ENCODE data around the gene KIAA0930. TPM values are rescaled to one million over a fixed set of nuclear protein-coding genes. Genes with fewer than 3 reads are reported as not detected.
"Not testable (repeated sequence)": the region's sequence is repeated elsewhere in the genome, so short reads cannot be mapped to it uniquely, and the experiment has no call there.

Gene KIAA0930
- total and polyA plus RNA-seq, 2 experiments from 2014 or later: 8.6 to 50.9 TPM

DNA sequence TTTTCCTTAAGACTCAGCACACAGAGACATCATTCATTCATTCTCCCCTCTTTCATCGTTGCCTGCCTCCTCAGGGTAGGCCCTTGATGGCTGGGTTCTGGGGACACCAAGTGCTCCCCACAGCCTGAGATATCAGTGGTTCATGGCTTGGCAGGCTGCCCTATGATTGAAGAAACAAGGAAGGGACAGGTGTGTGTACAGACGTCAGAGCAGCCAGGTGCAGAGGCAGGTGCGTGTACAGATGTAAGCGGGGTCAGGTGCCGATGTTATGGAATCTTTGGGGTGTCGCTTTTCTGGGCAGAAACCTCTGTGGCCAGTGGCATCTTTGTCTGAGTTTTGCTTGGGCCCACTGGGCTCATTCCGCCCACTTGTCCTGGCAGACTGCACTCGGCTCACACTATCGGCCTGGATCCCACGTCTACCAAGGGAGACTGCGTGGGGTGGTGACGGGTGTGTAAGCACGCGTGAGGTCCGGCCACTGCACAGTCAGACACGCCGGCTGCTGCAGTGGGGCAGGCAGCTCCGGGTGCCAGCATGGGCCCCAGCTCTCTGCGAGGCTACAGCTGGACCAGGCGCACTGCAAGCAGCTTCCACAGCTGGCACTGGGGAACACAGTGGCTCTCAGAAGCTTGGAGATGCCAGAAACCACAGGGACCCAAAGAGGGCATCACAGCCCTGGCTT is 20.9 kb upstream of the KIAA0930 start:
- no peak overlapping the region for H3K27ac ChIP-seq
- no peak overlapping the region for H3K4me2 ChIP-seq (ENCODE audit: unreplicated experiment)
- no peaks in the 10 kb centered on the region for H4K20me1 ChIP-seq (ENCODE audit: insufficient read depth)
- H3K9ac ChIP-seq: no peak overlapping the region
- no peak overlapping the region for H3K4me3 ChIP-seq
- H3K9me2 ChIP-seq (ENCODE audit: insufficient read depth): no peaks in the 10 kb centered on the region
- no peaks in the 10 kb centered on the region for H3K36me3 ChIP-seq (ENCODE audit: low read depth)
- H3K79me2 ChIP-seq (ENCODE audit: insufficient read depth): no peaks in the 10 kb centered on the region
- peaks cover 9% of the 10 kb centered on the region; the same call in 1 of the 2 replicates for H3F3A ChIP-seq (ENCODE audit: insufficient read depth)
- DNase-seq: no peak
- in situ Hi-C loops (cut with MboI): no loop called here
- no peaks in the 10 kb centered on the region for H3K9me3 ChIP-seq (ENCODE audit: low read depth)
- WGBS, 2 experiments (ENCODE audit: low coverage in 1 of 2, low lambda C conversion rate in 2 of 2, missing lambda C conversion rate in 2 of 2): 92 to 94% methylated on average over 20 of the region's 20 CpGs
- TF ChIP-seq EZH2phosphoT487 (IDR thresholded peaks at IDR 0.05; ENCODE audit: insufficient read depth, low read depth) (no peak), EZH2 (IDR thresholded peaks at IDR 0.05; ENCODE audit: insufficient read depth, poor library complexity, severe bottlenecking) (no peak)
- no peaks in the 10 kb centered on the region for H3K27me3 ChIP-seq (replicated peaks; ENCODE audit: insufficient read depth)
- peaks cover 3% of the 10 kb centered on the region for H3K4me1 ChIP-seq (ENCODE audit: insufficient read depth)
- H2AFZ ChIP-seq: no peak overlapping the region

DNA sequence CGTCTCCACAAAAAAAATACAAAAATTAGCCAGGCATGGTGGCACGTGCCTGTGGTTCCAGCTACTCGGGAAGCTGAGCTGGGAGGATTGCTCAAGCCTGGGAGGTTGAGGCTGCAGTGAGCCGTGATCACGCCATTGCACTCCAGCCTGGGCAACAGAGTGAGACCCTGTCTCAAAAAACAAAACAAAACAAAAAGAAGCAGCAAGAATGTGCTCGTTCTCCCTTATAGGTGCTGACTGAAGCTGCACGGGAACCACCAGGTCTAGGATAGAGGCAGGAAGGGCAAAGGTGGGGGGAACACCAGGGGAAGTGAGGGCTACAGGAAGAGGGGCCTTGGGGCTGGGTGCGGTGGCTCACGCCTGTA is 19.7 kb upstream of the KIAA0930 start:
- H2AFZ ChIP-seq; H3K9ac ChIP-seq; in situ Hi-C loops (cut with MboI); H3K27me3 ChIP-seq (replicated peaks; ENCODE audit: insufficient read depth); H3K4me2 ChIP-seq (ENCODE audit: unreplicated experiment); H3F3A ChIP-seq (ENCODE audit: insufficient read depth); H4K20me1 ChIP-seq (ENCODE audit: insufficient read depth); H3K9me3 ChIP-seq (ENCODE audit: low read depth); H3K4me1 ChIP-seq (ENCODE audit: insufficient read depth); H3K36me3 ChIP-seq (ENCODE audit: low read depth); DNase-seq; H3K27ac ChIP-seq; H3K9me2 ChIP-seq (ENCODE audit: insufficient read depth); H3K79me2 ChIP-seq (ENCODE audit: insufficient read depth); H3K4me3 ChIP-seq: not testable (repeated sequence)
- 85 to 90% methylated on average over 9 of the region's 9 CpGs for whole genome bisulfite sequencing, 2 experiments (ENCODE audit: low coverage in 1 of 2, low lambda C conversion rate in 2 of 2, missing lambda C conversion rate in 2 of 2)

DNA sequence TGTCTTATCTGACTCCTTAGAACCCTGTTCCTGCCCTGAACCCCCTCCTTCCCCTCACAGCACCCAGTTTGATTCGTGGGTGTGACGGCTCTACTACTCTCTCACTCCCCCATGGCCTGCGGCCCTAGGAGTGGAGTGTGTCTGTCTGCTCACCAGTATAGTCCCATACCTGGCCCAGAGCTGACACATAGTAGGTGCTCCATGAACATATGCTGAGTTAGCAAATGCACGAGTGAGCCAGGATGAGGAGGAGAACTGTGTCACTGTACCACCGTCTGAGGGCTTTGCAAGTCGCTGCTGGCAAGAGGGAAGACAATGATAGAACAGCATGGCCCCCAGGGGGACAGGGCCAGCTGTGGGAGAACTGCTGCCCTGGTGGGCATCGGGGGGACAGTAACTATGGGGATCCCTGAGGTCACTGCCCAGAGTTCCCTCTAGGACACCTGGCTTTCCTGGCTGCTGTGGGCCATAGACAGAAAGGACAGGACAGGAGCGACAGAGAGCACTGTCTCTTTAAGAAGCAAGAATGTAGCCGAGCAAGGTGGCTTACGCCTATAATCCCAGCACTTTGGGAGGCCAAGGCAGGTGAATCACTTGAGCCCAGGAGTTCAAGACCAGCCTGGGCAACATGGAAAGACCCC is 19.2 kb upstream of the KIAA0930 start:
- Histone ChIP-seq H3K27me3 (replicated peaks; ENCODE audit: insufficient read depth) (no peaks in the 10 kb centered on the region), H3K9ac (no peak overlapping the region), H3K27ac (no peak overlapping the region), H3K4me3 (no peak overlapping the region), H3K9me3 (ENCODE audit: low read depth) (no peaks in the 10 kb centered on the region), H3K4me1 (ENCODE audit: insufficient read depth) (peaks cover 3% of the 10 kb centered on the region), H2AFZ (no peak overlapping the region), H3K4me2 (ENCODE audit: unreplicated experiment) (no peak overlapping the region), H3K36me3 (ENCODE audit: low read depth) (no peaks in the 10 kb centered on the region), H4K20me1 (ENCODE audit: insufficient read depth) (no peaks in the 10 kb centered on the region), H3F3A (ENCODE audit: insufficient read depth) (peaks cover 9% of the 10 kb centered on the region; the same call in 1 of the 2 replicates), H3K9me2 (ENCODE audit: insufficient read depth) (no peaks in the 10 kb centered on the region), H3K79me2 (ENCODE audit: insufficient read depth) (no peaks in the 10 kb centered on the region)
- WGBS, 2 experiments (ENCODE audit: low coverage in 1 of 2, low lambda C conversion rate in 2 of 2, missing lambda C conversion rate in 2 of 2): 61% methylated on average over 10 of the region's 10 CpGs
- DNase-seq: no peak
- in situ Hi-C loops (cut with MboI): no loop called here
- TF ChIP-seq EZH2phosphoT487 (IDR thresholded peaks at IDR 0.05; ENCODE audit: insufficient read depth, low read depth) (no peak), EZH2 (IDR thresholded peaks at IDR 0.05; ENCODE audit: insufficient read depth, poor library complexity, severe bottlenecking) (no peak)

DNA sequence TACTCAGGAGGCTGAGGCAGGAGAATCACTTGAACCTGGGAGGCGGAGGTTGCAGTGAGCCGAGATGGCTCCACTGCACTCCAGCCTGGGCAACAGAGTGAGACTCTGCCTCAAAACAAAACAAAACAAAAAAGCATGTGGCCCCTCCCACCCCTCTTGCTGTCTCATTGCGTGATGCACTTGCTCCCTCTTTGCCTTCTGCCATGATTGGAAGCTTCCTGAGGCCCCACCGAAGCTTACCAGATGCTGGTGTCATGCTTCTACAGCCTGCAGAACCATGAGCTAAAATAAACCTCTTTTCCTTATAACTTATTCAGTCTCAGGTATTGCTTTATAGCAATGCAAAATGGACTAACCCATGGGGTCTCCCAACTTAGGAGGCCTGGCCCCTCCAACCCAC is 17.2 kb upstream of the KIAA0930 start:
- H3K27me3 ChIP-seq (replicated peaks; ENCODE audit: insufficient read depth); H3K9me2 ChIP-seq (ENCODE audit: insufficient read depth); H3K4me2 ChIP-seq (ENCODE audit: unreplicated experiment); H2AFZ ChIP-seq; H3K4me1 ChIP-seq (ENCODE audit: insufficient read depth); H3K4me3 ChIP-seq; H4K20me1 ChIP-seq (ENCODE audit: insufficient read depth); H3K27ac ChIP-seq; H3K79me2 ChIP-seq (ENCODE audit: insufficient read depth); H3K9me3 ChIP-seq (ENCODE audit: low read depth); DNase-seq; in situ Hi-C loops (cut with MboI); H3F3A ChIP-seq (ENCODE audit: insufficient read depth); H3K36me3 ChIP-seq (ENCODE audit: low read depth); H3K9ac ChIP-seq: not testable (repeated sequence)
- 64 to 72% methylated on average over 3 to 4 of the region's 4 CpGs for WGBS, 2 experiments (ENCODE audit: low coverage in 1 of 2, low lambda C conversion rate in 2 of 2, missing lambda C conversion rate in 2 of 2)

Data from GM23248 (cell line).